MM.1S (cell line): ENCODE measurements around the gene BAIAP2L2.

ENCODE experiments used
- DNase-seq: peaks from one replicate; pipeline ENCODE4 v3.0.0-alpha.2; 2015
- H2AFZ ChIP-seq: fragments of 300-600 bp; sonication (generic); 2 replicates; pipeline ENCODE4 v1.6.0; 2016; ENCODE audit warnings: antibody characterized with exemption, low read length
- H3F3A ChIP-seq: fragments of 300-600 bp; sonication (generic); 2 replicates; pipeline ENCODE4 v1.6.1; 2016; ENCODE audit warnings: mild to moderate bottlenecking, antibody characterized with exemption, low read length, moderate library complexity, mixed read lengths; ENCODE audit not compliant: insufficient read depth
- H3K27ac ChIP-seq: fragments of 300-600 bp; sonication (generic); 2 replicates; pipeline ENCODE4 v1.5.1; 2016; ENCODE audit warnings: mild to moderate bottlenecking, low read length
- H3K27me3 ChIP-seq: fragments of 300-600 bp; sonication (generic); replicated peaks from 2 replicates; pipeline ENCODE4 v1.6.0; 2016; ENCODE audit warnings: low read length; ENCODE audit not compliant: insufficient read depth
- H3K36me3 ChIP-seq: fragments of 300-600 bp; sonication (generic); replicated peaks from 2 replicates; pipeline ENCODE4 v1.6.1; 2016; ENCODE audit warnings: mild to moderate bottlenecking, low read length, mixed read lengths; ENCODE audit not compliant: insufficient read depth
- H3K4me1 ChIP-seq: fragments of 300-600 bp; sonication (generic); 2 replicates; pipeline ENCODE4 v1.6.1; 2016; ENCODE audit warnings: low read length, mixed read lengths
- H3K4me2 ChIP-seq: fragments of 300-600 bp; sonication (generic); 2 replicates; pipeline ENCODE4 v1.6.0; 2016; ENCODE audit warnings: low read depth, low read length
- H3K4me3 ChIP-seq: fragments of 300-600 bp; sonication (generic); 2 replicates; pipeline ENCODE4 v1.5.1; 2016; ENCODE audit warnings: low read length, mixed read lengths
- H3K79me2 ChIP-seq: fragments of 300-600 bp; sonication (generic); 2 replicates; pipeline ENCODE4 v1.6.1; 2016; ENCODE audit warnings: mixed run types, low read length, mixed read lengths
- H3K9ac ChIP-seq: fragments of 300-600 bp; sonication (generic); 2 replicates; pipeline ENCODE4 v1.6.1; 2016; ENCODE audit warnings: low read length, mixed read lengths
- H3K9me2 ChIP-seq: fragments of 300-600 bp; sonication (generic); replicated peaks from 2 replicates; pipeline ENCODE4 v1.6.1; 2016; ENCODE audit warnings: mild to moderate bottlenecking, low read length, mixed read lengths; ENCODE audit not compliant: insufficient read depth
- H3K9me3 ChIP-seq: fragments of 300-600 bp; sonication (generic); replicated peaks from 2 replicates; pipeline ENCODE4 v1.6.1; 2016; ENCODE audit warnings: mild to moderate bottlenecking, low read length, mixed read lengths; ENCODE audit not compliant: insufficient read depth
- H4K20me1 ChIP-seq: fragments of 300-600 bp; sonication (generic); 2 replicates; pipeline ENCODE4 v1.6.1; 2016; ENCODE audit warnings: mild to moderate bottlenecking, low read length, moderate library complexity, mixed read lengths; ENCODE audit not compliant: insufficient read depth
- EZH2 ChIP-seq: fragments of 300-600 bp; sonication (generic); optimal IDR thresholded peaks from 2 replicates; pipeline ENCODE3; 2017; ENCODE audit warnings: low read depth, mild to moderate bottlenecking, antibody characterized with exemption, low read length, mixed read lengths
- EZH2phosphoT487 ChIP-seq: fragments of 300-600 bp; sonication (generic); IDR thresholded peaks from 2 replicates; pipeline ENCODE4 v1.6.1; 2018; ENCODE audit warnings: antibody characterized with exemption, low read length
- TF ChIP-seq, protein P1 (sequence below): fragments of 300-600 bp; sonication (generic); IDR thresholded peaks from 2 replicates; pipeline ENCODE4 v1.5.1; 2016; ENCODE audit warnings: antibody characterized with exemption, low read length, mixed read lengths

The BAIAP2L2 gene

DNA sequence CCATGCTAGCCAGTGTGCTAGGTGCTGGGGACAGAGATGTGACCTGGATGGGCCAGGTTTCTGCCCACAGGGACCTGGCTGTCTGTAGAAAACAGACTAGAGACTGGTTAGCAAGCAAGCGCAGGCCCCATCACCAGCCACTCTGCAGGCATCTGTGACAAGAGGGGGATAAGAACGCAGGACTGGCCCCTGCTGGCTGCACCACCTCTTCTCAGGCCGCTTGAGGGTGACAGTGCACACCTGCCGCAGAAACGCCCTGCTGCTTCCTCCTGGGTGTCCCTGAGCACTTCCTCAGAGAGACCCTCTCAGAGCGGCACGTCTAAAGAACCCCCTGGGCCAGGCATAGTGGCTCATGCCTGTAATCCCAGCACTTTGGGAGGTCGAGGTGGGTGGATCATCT lies 59.2 kb downstream of the BAIAP2L2 start:
- H2AFZ ChIP-seq, result no peak overlapping the region
- no peaks in the 10 kb centered on the region for H3K79me2 ChIP-seq
- no peaks in the 10 kb centered on the region; the same call in 1 of the 2 replicates for H3K27me3 ChIP-seq
- DNase-seq, result no peak
- no peak overlapping the region for H3K4me3 ChIP-seq
- no peaks in the 10 kb centered on the region for H3K9me2 ChIP-seq
- H3K4me1 ChIP-seq, result no peaks in the 10 kb centered on the region; the same call in 1 of the 2 replicates
- H3F3A ChIP-seq, result no peaks in the 10 kb centered on the region; the same call in 1 of the 2 replicates
- H3K9me3 ChIP-seq, result no peaks in the 10 kb centered on the region
- TF ChIP-seq EZH2phosphoT487 (no peak), EZH2 (no peak)
- TF ChIP-seq, protein P1, sequence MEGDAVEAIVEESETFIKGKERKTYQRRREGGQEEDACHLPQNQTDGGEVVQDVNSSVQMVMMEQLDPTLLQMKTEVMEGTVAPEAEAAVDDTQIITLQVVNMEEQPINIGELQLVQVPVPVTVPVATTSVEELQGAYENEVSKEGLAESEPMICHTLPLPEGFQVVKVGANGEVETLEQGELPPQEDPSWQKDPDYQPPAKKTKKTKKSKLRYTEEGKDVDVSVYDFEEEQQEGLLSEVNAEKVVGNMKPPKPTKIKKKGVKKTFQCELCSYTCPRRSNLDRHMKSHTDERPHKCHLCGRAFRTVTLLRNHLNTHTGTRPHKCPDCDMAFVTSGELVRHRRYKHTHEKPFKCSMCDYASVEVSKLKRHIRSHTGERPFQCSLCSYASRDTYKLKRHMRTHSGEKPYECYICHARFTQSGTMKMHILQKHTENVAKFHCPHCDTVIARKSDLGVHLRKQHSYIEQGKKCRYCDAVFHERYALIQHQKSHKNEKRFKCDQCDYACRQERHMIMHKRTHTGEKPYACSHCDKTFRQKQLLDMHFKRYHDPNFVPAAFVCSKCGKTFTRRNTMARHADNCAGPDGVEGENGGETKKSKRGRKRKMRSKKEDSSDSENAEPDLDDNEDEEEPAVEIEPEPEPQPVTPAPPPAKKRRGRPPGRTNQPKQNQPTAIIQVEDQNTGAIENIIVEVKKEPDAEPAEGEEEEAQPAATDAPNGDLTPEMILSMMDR, result no peak
- no peak overlapping the region for H3K27ac ChIP-seq
- H3K4me2 ChIP-seq, result no peak overlapping the region
- H3K36me3 ChIP-seq, result no peaks in the 10 kb centered on the region
- no peaks in the 10 kb centered on the region for H4K20me1 ChIP-seq
- H3K9ac ChIP-seq, result no peak overlapping the region

DNA sequence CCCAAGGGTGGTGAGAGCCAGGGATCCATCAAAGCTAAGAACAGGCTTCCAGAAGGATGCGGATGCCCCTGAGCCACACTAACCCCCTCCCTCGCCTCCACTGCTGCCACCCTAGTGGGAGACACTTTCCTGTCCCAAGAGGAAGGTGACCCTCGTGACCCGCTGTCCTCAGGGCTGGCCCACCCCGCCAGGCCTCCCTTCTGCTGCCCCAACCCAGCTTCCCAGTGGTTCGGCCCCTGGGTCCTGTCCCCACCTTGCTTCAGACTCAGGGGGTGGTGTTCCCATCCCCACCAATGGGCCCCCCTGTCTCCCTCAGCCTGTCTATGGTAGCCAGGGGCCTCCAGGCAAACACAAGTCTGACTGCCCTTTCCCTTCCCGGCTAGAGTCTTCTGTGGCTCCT lies 59.8 kb downstream of the BAIAP2L2 start:
- H3K9me2 ChIP-seq, result no peaks in the 10 kb centered on the region
- no peaks in the 10 kb centered on the region; the same call in 1 of the 2 replicates for H3K4me1 ChIP-seq
- TF ChIP-seq EZH2phosphoT487 (no peak), EZH2 (no peak)
- TF ChIP-seq, protein P1, result no peak
- DNase-seq, result no peak
- no peak overlapping the region for H3K9ac ChIP-seq
- no peaks in the 10 kb centered on the region for H3K79me2 ChIP-seq
- no peak overlapping the region for H2AFZ ChIP-seq
- H3K9me3 ChIP-seq, result no peaks in the 10 kb centered on the region
- no peaks in the 10 kb centered on the region for H4K20me1 ChIP-seq
- H3K4me2 ChIP-seq, result no peak overlapping the region
- H3F3A ChIP-seq, result no peaks in the 10 kb centered on the region; the same call in 1 of the 2 replicates
- H3K27ac ChIP-seq, result no peak overlapping the region
- H3K36me3 ChIP-seq, result no peaks in the 10 kb centered on the region
- no peaks in the 10 kb centered on the region; the same call in 1 of the 2 replicates for H3K27me3 ChIP-seq
- no peak overlapping the region for H3K4me3 ChIP-seq

DNA sequence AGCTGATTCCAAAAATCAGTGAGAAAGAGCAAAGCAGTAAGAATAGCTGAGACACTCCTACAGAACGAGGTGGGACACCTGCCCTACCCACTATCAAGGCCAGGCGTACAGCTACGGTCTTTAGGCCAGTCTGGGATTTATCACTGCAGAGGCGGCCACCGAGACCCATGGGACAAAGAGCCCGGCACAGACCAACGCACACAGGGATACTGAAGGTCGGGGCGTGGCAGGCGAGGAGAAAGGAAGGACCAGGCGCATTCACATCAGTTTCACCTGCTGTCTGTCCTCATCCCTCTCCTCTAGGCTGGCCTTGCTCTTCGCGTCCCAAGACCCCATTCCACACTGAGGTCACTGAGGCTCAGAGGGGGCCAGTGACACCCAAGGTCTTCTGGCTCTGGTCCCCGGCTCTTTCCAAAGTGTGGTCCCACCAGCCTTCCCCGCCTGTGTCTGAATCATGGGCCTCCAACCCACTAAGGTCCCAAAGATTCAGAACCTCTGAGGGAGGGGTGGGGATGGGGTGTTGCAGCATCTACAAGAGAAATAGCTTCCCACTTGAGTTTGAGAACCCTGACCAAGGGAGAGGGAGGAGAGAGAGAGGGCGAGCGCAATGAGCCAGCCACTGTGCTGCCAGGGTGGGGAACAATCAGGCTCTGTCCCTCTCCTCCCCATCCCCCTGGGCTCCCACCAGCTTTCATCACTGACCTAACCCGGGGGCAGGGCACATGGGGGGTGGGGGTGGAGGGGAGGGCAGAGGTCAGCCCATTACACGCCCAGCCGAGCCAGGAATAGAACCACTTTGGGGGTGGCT lies 60.5 kb downstream of the BAIAP2L2 start:
- H2AFZ ChIP-seq, result no peak overlapping the region
- no peaks in the 10 kb centered on the region; the same call in 1 of the 2 replicates for H3F3A ChIP-seq
- H3K9me3 ChIP-seq, result no peaks in the 10 kb centered on the region
- H3K27me3 ChIP-seq, result no peaks in the 10 kb centered on the region; the same call in 1 of the 2 replicates
- no peaks in the 10 kb centered on the region; the same call in 1 of the 2 replicates for H3K4me1 ChIP-seq
- no peak overlapping the region for H3K4me2 ChIP-seq
- H3K79me2 ChIP-seq, result no peaks in the 10 kb centered on the region
- no peaks in the 10 kb centered on the region for H3K36me3 ChIP-seq
- no peak overlapping the region for H3K27ac ChIP-seq
- DNase-seq, result no peak
- TF ChIP-seq EZH2phosphoT487 (no peak), EZH2 (no peak)
- TF ChIP-seq, protein P1, result no peak
- no peak overlapping the region for H3K4me3 ChIP-seq
- no peaks in the 10 kb centered on the region for H3K9me2 ChIP-seq
- H3K9ac ChIP-seq, result no peak overlapping the region
- no peaks in the 10 kb centered on the region for H4K20me1 ChIP-seq
